Mononuclear cell (primary cell): ENCODE measurements around the gene JAG2. TPM values are rescaled to one million over a fixed set of nuclear protein-coding genes. Genes with fewer than 3 reads are reported as not detected.

ENCODE experiments used
- H3K27me3 ChIP-seq: 2 replicates; pipeline ENCODE4 v1.6.0; 2011; ENCODE audit warnings: low read length, control low read depth; ENCODE audit not compliant: insufficient read depth
- H3K4me1 ChIP-seq: 2 replicates; pipeline ENCODE4 v1.5.1; 2011; ENCODE audit warnings: mild to moderate bottlenecking, low read length, control low read depth; ENCODE audit not compliant: insufficient read depth
- H3K4me3 ChIP-seq: 2 replicates; pipeline ENCODE4 v1.5.1; 2011; ENCODE audit warnings: mild to moderate bottlenecking, low read length, moderate library complexity
- H3K9me3 ChIP-seq: 2 replicates; pipeline ENCODE4 v1.5.1; 2011; ENCODE audit warnings: low read depth, mild to moderate bottlenecking, control low read depth, low read length
- total RNA-seq: library from RNA; depleted of rRNA; stranded (reverse); fragments of >200 nt; gene quantifications from one replicate; pipeline ENCODE4 v1.2.3, GENCODE V29; 2012

The JAG2 gene
- total RNA-seq, 1 donor = 0.42 TPM

GRCh38 chr14:105180592-105181548 lies 12.3 kb upstream of the JAG2 start, which contains the start of gene NUDT14:
Gene NUDT14, minus strand, starts transcription at chr14:105181312. Its CDS starts 103 bp downstream, at chr14:105181209.
- peaks cover 25% of the 10 kb centered on the region for H3K4me1 ChIP-seq
- no peaks in the 10 kb centered on the region for H3K9me3 ChIP-seq
- no peaks in the 10 kb centered on the region for H3K27me3 ChIP-seq
- peak within 1 kb of the TSS; percentile 28 for H3K4me3 ChIP-seq

- peaks cover 38% of the 10 kb centered on the region for H3K4me1 ChIP-seq
- H3K27me3 ChIP-seq = no peaks in the 10 kb centered on the region
- H3K9me3 ChIP-seq = no peaks in the 10 kb centered on the region
- H3K4me3 ChIP-seq = no peak overlapping the region
These were observed 10.6 kb upstream of the JAG2 start for GRCh38 chr14:105179191-105179590.

GRCh38 chr14:105178868-105179140 lies 10.2 kb upstream of the JAG2 start:
- H3K4me3 ChIP-seq = no peak overlapping the region
- H3K27me3 ChIP-seq = no peaks in the 10 kb centered on the region
- peaks cover 41% of the 10 kb centered on the region for H3K4me1 ChIP-seq
- no peaks in the 10 kb centered on the region for H3K9me3 ChIP-seq

GRCh38 chr14:105178069-105178867 lies 9.7 kb upstream of the JAG2 start:
- Histone ChIP-seq H3K4me1 (peaks cover 41% of the 10 kb centered on the region), H3K27me3 (no peaks in the 10 kb centered on the region), H3K4me3 (no peak overlapping the region), H3K9me3 (no peaks in the 10 kb centered on the region)

- no peaks in the 10 kb centered on the region for H3K9me3 ChIP-seq
- H3K4me3 ChIP-seq = no peak overlapping the region
- peaks cover 33% of the 10 kb centered on the region for H3K4me1 ChIP-seq
- no peaks in the 10 kb centered on the region for H3K27me3 ChIP-seq
These were observed 8.5 kb upstream of the JAG2 start for GRCh38 chr14:105177082-105177481.

GRCh38 chr14:105176513-105176912 lies 7.9 kb upstream of the JAG2 start:
- H3K4me1 ChIP-seq = peaks cover 28% of the 10 kb centered on the region
- H3K27me3 ChIP-seq = no peaks in the 10 kb centered on the region
- no peak overlapping the region for H3K4me3 ChIP-seq
- no peaks in the 10 kb centered on the region for H3K9me3 ChIP-seq

- Histone ChIP-seq H3K4me3 (no peak overlapping the region), H3K4me1 (peaks cover 22% of the 10 kb centered on the region), H3K9me3 (no peaks in the 10 kb centered on the region), H3K27me3 (peaks cover 15% of the 10 kb centered on the region)
These were observed 5.6 kb upstream of the JAG2 start for GRCh38 chr14:105173901-105174894.

GRCh38 chr14:105173145-105173544 lies 4.6 kb upstream of the JAG2 start:
- no peaks in the 10 kb centered on the region for H3K9me3 ChIP-seq
- H3K4me1 ChIP-seq = peaks cover 22% of the 10 kb centered on the region
- H3K4me3 ChIP-seq = no peak overlapping the region
- peaks cover 15% of the 10 kb centered on the region for H3K27me3 ChIP-seq

GRCh38 chr14:105172476-105172875 lies 3.9 kb upstream of the JAG2 start:
- peaks cover 22% of the 10 kb centered on the region for H3K4me1 ChIP-seq
- no peaks in the 10 kb centered on the region for H3K9me3 ChIP-seq
- H3K4me3 ChIP-seq = no peak overlapping the region
- peaks cover 15% of the 10 kb centered on the region for H3K27me3 ChIP-seq

- H3K9me3 ChIP-seq = no peaks in the 10 kb centered on the region
- no peak overlapping the region for H3K4me3 ChIP-seq
- peaks cover 19% of the 10 kb centered on the region for H3K4me1 ChIP-seq
- H3K27me3 ChIP-seq = peaks cover 15% of the 10 kb centered on the region
These were observed 2.6 kb upstream of the JAG2 start for GRCh38 chr14:105171004-105171673.

- Histone ChIP-seq H3K27me3 (peaks cover 15% of the 10 kb centered on the region), H3K4me1 (peaks cover 12% of the 10 kb centered on the region), H3K9me3 (no peaks in the 10 kb centered on the region), H3K4me3 (no peak overlapping the region)
These were observed 1.4 kb upstream of the JAG2 start for GRCh38 chr14:105169776-105170655.

GRCh38 chr14:105168979-105169507 lies 467 bp upstream of the JAG2 start:
- Histone ChIP-seq H3K4me1 (peaks cover 2% of the 10 kb centered on the region), H3K4me3 (no peak overlapping the region), H3K9me3 (no peaks in the 10 kb centered on the region), H3K27me3 (peaks cover 15% of the 10 kb centered on the region)

- Histone ChIP-seq H3K27me3 (peaks cover 15% of the 10 kb centered on the region), H3K9me3 (no peaks in the 10 kb centered on the region), H3K4me3 (no peak overlapping the region), H3K4me1 (no peaks in the 10 kb centered on the region)
These were observed 519 bp downstream of the JAG2 start for GRCh38 chr14:105168093-105168420.
